ENCODE data around the gene PSME1. TPM values are rescaled to one million over a fixed set of nuclear protein-coding genes. Genes with fewer than 3 reads are reported as not detected.

The PSME1 gene
- polyA plus RNA-seq (2012; ENCODE audit: missing spikeins), result 467 TPM

GRCh38 chr14:24135834-24136683, at the start of gene PSME1:
TSS of gene PSME1 (plus strand) at chr14:24136194. CDS start at chr14:24136263, 69 bp downstream.
- DNase-seq (ENCODE audit: insufficient read length), result peak; percentile 94
- FAIRE-seq, result peak; percentile 97
- TF ChIP-seq TAF1 (IDR thresholded peaks at IDR 0.05; ENCODE audit: borderline replicate concordance, low read depth, low read length) (no peak), POLR2A (IDR thresholded peaks at IDR 0.05; ENCODE audit: low read depth, low read length) (peak; percentile 78), POLR2AphosphoS5 (IDR thresholded peaks at IDR 0.05; ENCODE audit: low read depth, low read length) (peak; percentile 68)

GRCh38 chr14:24087004-24087403, 49.0 kb upstream of the PSME1 start:
- FAIRE-seq, result no peak
- DNase-seq (ENCODE audit: insufficient read length), result no peak
- TF ChIP-seq TAF1 (IDR thresholded peaks at IDR 0.05; ENCODE audit: borderline replicate concordance, low read depth, low read length) (no peak), POLR2A (IDR thresholded peaks at IDR 0.05; ENCODE audit: low read depth, low read length) (no peak), POLR2AphosphoS5 (IDR thresholded peaks at IDR 0.05; ENCODE audit: low read depth, low read length) (no peak)

- TF ChIP-seq POLR2AphosphoS5 (IDR thresholded peaks at IDR 0.05; ENCODE audit: low read depth, low read length) (no peak), POLR2A (IDR thresholded peaks at IDR 0.05; ENCODE audit: low read depth, low read length) (no peak), TAF1 (IDR thresholded peaks at IDR 0.05; ENCODE audit: borderline replicate concordance, low read depth, low read length) (no peak)
- DNase-seq (ENCODE audit: insufficient read length) (no peak), FAIRE-seq (no peak)
These were observed 47.9 kb upstream of the PSME1 start for GRCh38 chr14:24088095-24088494.

GRCh38 chr14:24089890-24090289, 46.1 kb upstream of the PSME1 start:
- DNase-seq (ENCODE audit: insufficient read length) (no peak), FAIRE-seq (no peak)

GRCh38 chr14:24092110-24092504, 43.9 kb upstream of the PSME1 start:
- no peak for DNase-seq (ENCODE audit: insufficient read length)
- TF ChIP-seq POLR2AphosphoS5 (IDR thresholded peaks at IDR 0.05; ENCODE audit: low read depth, low read length), result no peak
- TF ChIP-seq POLR2A (IDR thresholded peaks at IDR 0.05; ENCODE audit: low read depth, low read length), result no peak
- TF ChIP-seq TAF1 (IDR thresholded peaks at IDR 0.05; ENCODE audit: borderline replicate concordance, low read depth, low read length), result no peak
- FAIRE-seq, result no peak

More at GRCh38 chr14:24089890-24090289, 46.1 kb upstream of the PSME1 start:
- no peak for TF ChIP-seq POLR2AphosphoS5 (IDR thresholded peaks at IDR 0.05; ENCODE audit: low read depth, low read length)
- TF ChIP-seq POLR2A (IDR thresholded peaks at IDR 0.05; ENCODE audit: low read depth, low read length), result no peak
- no peak for TF ChIP-seq TAF1 (IDR thresholded peaks at IDR 0.05; ENCODE audit: borderline replicate concordance, low read depth, low read length)

GRCh38 chr14:24092505-24093206, 43.3 kb upstream of the PSME1 start:
- FAIRE-seq (no peak), DNase-seq (ENCODE audit: insufficient read length) (no peak)
- no peak for TF ChIP-seq POLR2A (IDR thresholded peaks at IDR 0.05; ENCODE audit: low read depth, low read length)
- TF ChIP-seq POLR2AphosphoS5 (IDR thresholded peaks at IDR 0.05; ENCODE audit: low read depth, low read length), result no peak
- no peak for TF ChIP-seq TAF1 (IDR thresholded peaks at IDR 0.05; ENCODE audit: borderline replicate concordance, low read depth, low read length)

GRCh38 chr14:24093207-24093900, 42.6 kb upstream of the PSME1 start:
- FAIRE-seq (no peak), DNase-seq (ENCODE audit: insufficient read length) (no peak)
- TF ChIP-seq POLR2A (IDR thresholded peaks at IDR 0.05; ENCODE audit: low read depth, low read length) (no peak), TAF1 (IDR thresholded peaks at IDR 0.05; ENCODE audit: borderline replicate concordance, low read depth, low read length) (no peak), POLR2AphosphoS5 (IDR thresholded peaks at IDR 0.05; ENCODE audit: low read depth, low read length) (no peak)

- TF ChIP-seq POLR2AphosphoS5 (IDR thresholded peaks at IDR 0.05; ENCODE audit: low read depth, low read length) (peak; percentile 44), POLR2A (IDR thresholded peaks at IDR 0.05; ENCODE audit: low read depth, low read length) (peak; percentile 88; the same call in 1 of the 2 replicates), TAF1 (IDR thresholded peaks at IDR 0.05; ENCODE audit: borderline replicate concordance, low read depth, low read length) (peak; percentile 47)
- peak; percentile 94 for DNase-seq (ENCODE audit: insufficient read length)
- peak; percentile 67 for FAIRE-seq
These were observed 41.8 kb upstream of the PSME1 start, which contains the start of gene PCK2 for GRCh38 chr14:24093901-24094840. TSS of gene PCK2 (plus strand) at chr14:24094311. CDS start at chr14:24094406, 95 bp downstream.

- no peak for FAIRE-seq
- no peak for DNase-seq (ENCODE audit: insufficient read length)
These were observed 41.1 kb upstream of the PSME1 start for GRCh38 chr14:24094841-24095270.

More at GRCh38 chr14:24094841-24095270, 41.1 kb upstream of the PSME1 start:
- TF ChIP-seq TAF1 (IDR thresholded peaks at IDR 0.05; ENCODE audit: borderline replicate concordance, low read depth, low read length) (no peak), POLR2AphosphoS5 (IDR thresholded peaks at IDR 0.05; ENCODE audit: low read depth, low read length) (no peak), POLR2A (IDR thresholded peaks at IDR 0.05; ENCODE audit: low read depth, low read length) (no peak)
